A549 (cell line): Measurements from ENCODE around the gene CSMD2. TPM values are rescaled to one million over a fixed set of nuclear protein-coding genes. Genes with fewer than 3 reads are reported as not detected.

ENCODE experiments used
- ATAC-seq, 2 experiments: fragments of 200-7000 bp in 1 of 2; fragments of >200 bp in 1 of 2; cut with Nextera tagmentation in 1 of 2; cut with Tn5 transposase in 1 of 2; 3 replicates each; pipeline versions ENCODE4 v1.8.0 to v1.9.1; 2018 to 2020; ENCODE audit warnings: mild to moderate bottlenecking in 1 of 2, moderate library complexity in 1 of 2
- CTCF ChIA-PET: fragments of 300-600 bp; sonication (Branson Sonifier 250); formaldehyde crosslinking; extraction: SDS; loops from one replicate; lab custom pipeline; 2021; ENCODE audit warnings: antibody characterized with exemption, inconsistent platforms; lab: Yijun Ruan, JAX
- POLR2A ChIA-PET: fragments of 350-600 bp; formaldehyde crosslinking; extraction: SDS; loops from one replicate; lab custom pipeline; 2021; ENCODE audit warnings: antibody characterized with exemption, inconsistent platforms; lab: Yijun Ruan, JAX
- DNase-seq, 2 experiments: peaks; one replicate each; pipeline versions ENCODE4 v3.0.0 to v3.0.0-alpha.2; 2011 to 2016; ENCODE audit warnings: low read depth in 1 of 2, low spot score in 1 of 2
- FAIRE-seq: peaks from 2 replicates; lab custom pipeline; 2011; peaks lifted over from hg19 to GRCh38; lab: Jason Lieb, UNC
- H3K27ac ChIP-seq, 2 experiments: fragments of >200 bp; sonication (Bioruptor Twin); formaldehyde crosslinking; 3 replicates each; pipeline ENCODE4 v1.5.1; 2016 to 2017
- H3K4me1 ChIP-seq: fragments of >200 bp; sonication (Bioruptor Twin); formaldehyde crosslinking; 3 replicates; pipeline ENCODE4 v1.6.1; 2016
- H3K4me2 ChIP-seq: fragments of >200 bp; sonication (Bioruptor Twin); formaldehyde crosslinking; 3 replicates; pipeline ENCODE4 v1.6.1; 2016
- H3K4me3 ChIP-seq: fragments of >200 bp; sonication (Bioruptor Twin); formaldehyde crosslinking; 3 replicates; pipeline ENCODE4 v1.5.1; 2016
- H3K9me3 ChIP-seq: fragments of >200 bp; sonication (Bioruptor Twin); formaldehyde crosslinking; 3 replicates; pipeline ENCODE4 v1.6.1; 2016
- ATOH8 ChIP-seq: fragments of 250-450 bp; sonication (Bioruptor Pico); IDR thresholded peaks from 2 replicates; pipeline ENCODE4 v1.5.0; 2020; ENCODE audit warnings: low read depth, mild to moderate bottlenecking, moderate library complexity
- BHLHE40 ChIP-seq: IDR thresholded peaks from 2 replicates; pipeline ENCODE4 v1.6.1; 2012; ENCODE audit warnings: low read depth, low read length, inconsistent platforms
- CEBPB ChIP-seq, 2 experiments: fragments of >200 bp in 1 of 2; sonication (Bioruptor Twin) in 1 of 2; formaldehyde crosslinking in 1 of 2; IDR thresholded peaks; 2 replicates each; pipeline ENCODE4 v1.6.1; 2012 to 2016
- CHD2 ChIP-seq: fragments of 150-350 bp; IDR thresholded peaks from 2 replicates; pipeline ENCODE4 v1.6.1; 2014; ENCODE audit warnings: low read length; ENCODE audit not compliant: partially characterized antibody
- CTCF ChIP-seq: fragments of >200 bp; sonication (Bioruptor Twin); formaldehyde crosslinking; IDR thresholded peaks from 3 replicates; pipeline ENCODE4 v1.5.1; 2016
- EP300 ChIP-seq, 2 experiments: fragments of >200 bp; sonication (Bioruptor Twin); formaldehyde crosslinking; IDR thresholded peaks; 2 replicates in 1 of 2; 3 replicates in 1 of 2; pipeline ENCODE4 v1.6.1; 2016 to 2017
- ESRRA ChIP-seq: fragments of 150-350 bp; IDR thresholded peaks from 2 replicates; pipeline ENCODE4 v1.6.1; 2014; ENCODE audit warnings: mild to moderate bottlenecking, low read length, borderline replicate concordance
- FOSB ChIP-seq: fragments of 250-450 bp; sonication (Bioruptor Pico); IDR thresholded peaks from 2 replicates; pipeline ENCODE4 v1.5.0; 2020; ENCODE audit warnings: mild to moderate bottlenecking, moderate library complexity
- GATA3 ChIP-seq: IDR thresholded peaks from 2 replicates; pipeline ENCODE4 v1.6.1; 2012; ENCODE audit warnings: borderline replicate concordance
- HDAC2 ChIP-seq: fragments of 200-600 bp; sonication (generic); IDR thresholded peaks from 2 replicates; pipeline ENCODE4 v1.6.1; 2016
- HOXA7 ChIP-seq: fragments of 250-450 bp; sonication (Bioruptor Pico); IDR thresholded peaks from 2 replicates; pipeline ENCODE4 v1.5.0; 2020; ENCODE audit warnings: mild to moderate bottlenecking, moderate library complexity
- HOXB13 ChIP-seq: fragments of 250-450 bp; sonication (Bioruptor Pico); IDR thresholded peaks from 2 replicates; pipeline ENCODE4 v1.5.0; 2020; ENCODE audit warnings: low read depth, mild to moderate bottlenecking, moderate library complexity
- JUNB ChIP-seq: fragments of >200 bp; sonication (Bioruptor Twin); formaldehyde crosslinking; IDR thresholded peaks from 2 replicates; pipeline ENCODE4 v1.6.1; 2016
- KDM1A ChIP-seq: fragments of 200-600 bp; sonication (generic); IDR thresholded peaks from 2 replicates; pipeline ENCODE4 v1.6.1; 2016; ENCODE audit warnings: low read depth, mild to moderate bottlenecking
- KDM5A ChIP-seq: fragments of 200-600 bp; sonication (generic); IDR thresholded peaks from 2 replicates; pipeline ENCODE4 v1.6.1; 2016; ENCODE audit warnings: antibody characterized with exemption, mild to moderate bottlenecking
- MAX ChIP-seq: IDR thresholded peaks from 2 replicates; pipeline ENCODE4 v1.6.1; 2012
- MYC ChIP-seq: IDR thresholded peaks from 2 replicates; pipeline ENCODE4 v1.6.1; 2012; ENCODE audit warnings: mild to moderate bottlenecking, inconsistent platforms, low read length, improper control_type of control experiment, borderline replicate concordance
- NR3C1 ChIP-seq: fragments of >200 bp; sonication (Bioruptor Twin); formaldehyde crosslinking; IDR thresholded peaks from 3 replicates; pipeline ENCODE4 v1.6.1; 2017
- PBX3 ChIP-seq: IDR thresholded peaks from 2 replicates; pipeline ENCODE4 v1.6.1; 2012
- PHF8 ChIP-seq: fragments of 200-600 bp; sonication (generic); IDR thresholded peaks from 2 replicates; pipeline ENCODE4 v1.6.1; 2016; ENCODE audit warnings: low read depth, mild to moderate bottlenecking, antibody characterized with exemption, moderate library complexity, borderline replicate concordance
- POLR2A ChIP-seq: IDR thresholded peaks from 2 replicates; pipeline ENCODE4 v1.6.1; 2012; ENCODE audit warnings: mild to moderate bottlenecking, low read length
- RARB ChIP-seq: fragments of 250-450 bp; sonication (Bioruptor Pico); IDR thresholded peaks from 2 replicates; pipeline ENCODE4 v1.8.0; 2021; ENCODE audit warnings: mild to moderate bottlenecking, moderate library complexity
- SMC3 ChIP-seq: fragments of >200 bp; sonication (Bioruptor Twin); formaldehyde crosslinking; IDR thresholded peaks from 3 replicates; pipeline ENCODE4 v1.6.1; 2018; ENCODE audit warnings: inconsistent platforms
- TFCP2L1 ChIP-seq: fragments of 250-450 bp; sonication (Bioruptor Pico); IDR thresholded peaks from 2 replicates; pipeline ENCODE4 v1.5.0; 2021; ENCODE audit warnings: mild to moderate bottlenecking
- USF2 ChIP-seq: fragments of 450-650 bp; IDR thresholded peaks from 2 replicates; pipeline ENCODE4 v1.6.1; 2014; ENCODE audit warnings: antibody characterized with exemption
- ZC3H11A ChIP-seq: fragments of 450-650 bp; IDR thresholded peaks from 2 replicates; pipeline ENCODE4 v1.6.1; 2014; ENCODE audit warnings: antibody characterized with exemption, mild to moderate bottlenecking
- ZFP36 ChIP-seq: fragments of 450-650 bp; IDR thresholded peaks from 2 replicates; pipeline ENCODE4 v1.6.1; 2014; ENCODE audit warnings: borderline replicate concordance; ENCODE audit not compliant: partially characterized antibody
- WGBS: methylation state at CpG from one replicate; pipeline ENCODE4 v1.1.6; 2017; ENCODE audit errors: missing lambda C conversion rate; 5-methylcytosine and 5-hydroxymethylcytosine counted together
- polyA plus RNA-seq, 4 experiments: library from polyadenylated mRNA; depleted of rRNA in 3 of 4; stranded (reverse); fragments of >200 nt; fragmentation: RNase III in 1 of 4; extraction: RNeasy Plus Mini Kit Qiagen cat#74134 plus additional on column Dnase treatment in 1 of 4; gene quantifications; 2 replicates in 3 of 4; 3 replicates in 1 of 4; pipeline ENCODE4 v1.2.3, GENCODE V29; 2011 to 2017

The CSMD2 gene
- polyA plus RNA-seq, 2 of the 4 experiments (the other 2 are of a cell fraction) = not detected

GRCh38 chr1:33946836-33947235, 218.2 kb downstream of the CSMD2 start:
- WGBS = no CpG with 5 or more reads among the region's 2 CpGs
- TF ChIP-seq KDM5A (no peak), FOSB (CRISPR knock-in tag) (no peak), MAX (no peak), PHF8 (no peak), PBX3 (no peak), GATA3 (no peak), TFCP2L1 (CRISPR knock-in tag) (no peak), MYC (no peak), HOXB13 (CRISPR knock-in tag) (no peak), HOXA7 (CRISPR knock-in tag) (no peak), CEBPB (IDR thresholded peaks at IDR 0.05) (no peak), RARB (CRISPR knock-in tag) (no peak), NR3C1 (no peak), EP300 (IDR thresholded peaks at IDR 0.05) (no peak), CHD2 (no peak), ZC3H11A (no peak), POLR2A (no peak), JUNB (no peak), USF2 (no peak)
- TF ChIP-seq, all 56 proteins: peak for 0
- no peaks in the 10 kb centered on the region for H3K4me1 ChIP-seq
- no peaks in the 10 kb centered on the region for H3K9me3 ChIP-seq
- DNase-seq (no peak), ATAC-seq (no peak), FAIRE-seq (no peak)
- CTCF ChIA-PET = no interaction called here
- H3K27ac ChIP-seq = no peak overlapping the region
- H3K4me2 ChIP-seq = no peak overlapping the region
- POLR2A ChIA-PET = no interaction called here
- no peak overlapping the region for H3K4me3 ChIP-seq

- ChIA-PET POLR2A (no interaction called here), CTCF (interaction anchor here (1.1 kb wide), 1 partner anchor 15 kb away, joined by 3 read pairs; no protein-coding TSS in a partner anchor)
- ATAC-seq (no peak), FAIRE-seq (no peak), DNase-seq (no peak)
- H3K27ac ChIP-seq = no peak overlapping the region
- no peaks in the 10 kb centered on the region for H3K4me1 ChIP-seq
- no peak overlapping the region for H3K4me3 ChIP-seq
- no peak overlapping the region for H3K4me2 ChIP-seq
- no peaks in the 10 kb centered on the region for H3K9me3 ChIP-seq
- TF ChIP-seq CTCF = no peak
- no peak for TF ChIP-seq BHLHE40
- TF ChIP-seq HDAC2 = no peak
- WGBS = 8% methylated on average over 1 of the region's 1 CpG
Observed at GRCh38 chr1:33944846-33945245, 220.2 kb downstream of the CSMD2 start.

GRCh38 chr1:33943978-33944377, 221.1 kb downstream of the CSMD2 start:
- TF ChIP-seq ZFP36 (no peak), ATOH8 (CRISPR knock-in tag) (no peak), SMC3 (no peak), CTCF (no peak), ESRRA (no peak), KDM1A (no peak)
- no peak overlapping the region for H3K27ac ChIP-seq
- H3K4me2 ChIP-seq = no peak overlapping the region
- FAIRE-seq (no peak), ATAC-seq (no peak), DNase-seq (no peak)
- POLR2A ChIA-PET = no interaction called here
- H3K9me3 ChIP-seq = no peaks in the 10 kb centered on the region
- 0% methylated on average over 3 of the region's 3 CpGs for WGBS
- no peaks in the 10 kb centered on the region for H3K4me1 ChIP-seq
- CTCF ChIA-PET = no interaction called here
- no peak overlapping the region for H3K4me3 ChIP-seq
